HG03196 (cell line): ENCODE results near the gene FMN2.

Experiments
- ATAC-seq: cut with Tn5 transposase; IDR thresholded peaks from one replicate; pipeline ENCODE4 v1.9.1; 2021; ENCODE audit not compliant: unreplicated experiment

Gene FMN2

GRCh38 chr1:240091614-240092300 lies at the start of gene FMN2:
Gene FMN2, plus strand, starts transcription at chr1:240091883. Its CDS starts 227 bp downstream, at chr1:240092110.
- no peak for ATAC-seq

- no peak for ATAC-seq
Observed at GRCh38 chr1:240044620-240045019, 47.1 kb upstream of the FMN2 start.

DNA sequence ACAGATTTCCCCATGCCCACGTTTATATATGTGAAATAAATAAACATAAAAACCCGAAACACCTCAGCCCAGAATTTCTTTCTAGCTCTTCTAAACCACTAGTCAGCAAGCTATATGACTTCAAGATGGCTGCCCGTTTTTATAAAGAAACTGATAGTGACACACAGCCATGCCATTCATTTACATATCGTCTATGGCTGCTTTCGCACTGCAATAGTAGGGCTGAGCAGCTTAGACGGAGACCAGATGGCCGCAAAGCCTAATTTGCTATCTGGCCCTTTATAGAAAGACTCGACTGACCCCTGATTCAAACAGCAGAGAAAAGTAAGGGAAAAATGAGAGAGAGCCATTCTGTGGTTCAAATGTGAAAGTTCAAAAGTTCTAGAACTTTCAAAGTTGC lies 45.7 kb upstream of the FMN2 start:
- no peak for ATAC-seq

- ATAC-seq: no peak
Observed at GRCh38 chr1:240054109-240054701, 37.5 kb upstream of the FMN2 start.

DNA sequence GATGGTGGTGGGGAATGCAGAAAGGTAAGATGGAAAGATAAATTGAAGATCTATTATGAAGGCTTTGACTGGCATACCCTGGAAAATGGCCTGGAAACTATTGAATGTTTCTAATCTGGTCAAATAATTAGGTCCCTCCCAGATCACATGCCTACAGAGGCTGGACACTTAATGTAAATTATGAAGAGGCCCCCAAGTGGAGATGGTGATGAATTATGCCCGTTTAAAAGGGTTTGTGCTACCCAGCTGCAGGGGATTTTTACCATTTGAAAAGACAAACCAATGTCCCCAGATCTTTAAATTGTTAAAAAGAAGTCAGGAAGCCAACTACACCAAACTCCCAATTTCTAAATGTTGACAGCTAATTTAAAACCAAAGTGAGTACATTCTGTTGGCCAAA lies 35.7 kb upstream of the FMN2 start:
- no peak for ATAC-seq

DNA sequence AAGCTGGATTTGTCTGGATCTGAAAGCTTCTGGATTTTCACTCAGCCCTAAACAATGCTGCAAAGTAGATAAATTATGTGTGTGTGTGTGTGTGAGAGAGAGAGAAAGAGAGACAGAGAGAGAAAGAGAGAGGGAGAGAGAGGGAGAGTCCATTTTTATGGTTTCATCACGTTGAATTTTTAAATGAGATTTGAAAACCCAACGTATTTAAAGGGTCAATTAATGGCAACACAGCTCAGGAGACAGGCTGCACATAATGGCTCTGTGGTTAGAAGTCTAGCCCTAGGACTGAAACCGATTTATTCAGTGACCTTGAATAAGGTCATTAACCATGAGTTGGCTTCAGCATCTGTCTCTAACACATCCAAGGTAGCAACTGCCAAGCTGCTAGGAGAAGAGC lies 35.3 kb upstream of the FMN2 start:
- ATAC-seq: no peak

GRCh38 chr1:240058049-240058448 lies 33.6 kb upstream of the FMN2 start:
- ATAC-seq: no peak

DNA sequence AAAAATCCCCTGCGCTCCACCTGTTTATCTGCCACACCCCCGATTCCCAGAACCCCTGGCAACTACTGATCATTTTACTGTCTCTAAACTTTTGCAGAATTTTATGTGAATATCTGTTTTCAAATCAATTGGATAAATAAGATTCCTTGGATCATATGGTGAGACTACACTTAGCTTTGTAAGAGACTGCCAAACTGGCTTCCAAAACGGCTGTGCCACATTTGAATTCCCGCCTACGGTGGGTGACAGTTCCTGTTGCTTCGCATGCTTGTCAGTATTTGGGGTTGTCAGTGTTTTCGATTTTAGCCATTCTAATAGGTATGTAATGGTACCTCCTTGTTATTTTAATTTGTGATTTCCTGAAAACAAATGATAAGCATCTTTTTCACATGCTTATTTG lies 22.7 kb upstream of the FMN2 start:
- no peak for ATAC-seq

DNA sequence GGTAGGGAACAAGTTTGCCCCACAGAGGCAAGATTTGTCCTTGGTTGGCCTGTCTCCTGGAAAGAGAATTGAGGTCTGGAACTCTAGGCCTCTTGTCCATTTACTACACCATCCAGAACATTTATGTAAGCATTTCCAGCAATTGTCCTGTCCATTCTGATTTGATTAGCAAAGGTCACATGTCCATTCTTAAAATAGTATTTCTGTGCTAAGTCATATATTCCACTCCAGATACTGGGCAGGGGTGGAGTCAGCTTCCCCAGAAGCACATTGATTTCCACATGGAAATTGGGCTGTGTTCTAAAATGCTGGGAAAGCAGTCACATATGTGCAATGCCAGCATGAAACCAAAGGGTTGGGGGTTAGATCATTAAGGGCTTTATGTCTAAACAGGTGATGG lies 21.5 kb upstream of the FMN2 start:
- ATAC-seq: no peak

- ATAC-seq: no peak
Observed at GRCh38 chr1:240073097-240073496, 18.6 kb upstream of the FMN2 start.

GRCh38 chr1:240074422-240074821 lies 17.3 kb upstream of the FMN2 start:
- no peak for ATAC-seq

GRCh38 chr1:240074908-240075307 lies 16.8 kb upstream of the FMN2 start:
- no peak for ATAC-seq

GRCh38 chr1:240084337-240084736 lies 7.3 kb upstream of the FMN2 start:
- ATAC-seq: no peak

DNA sequence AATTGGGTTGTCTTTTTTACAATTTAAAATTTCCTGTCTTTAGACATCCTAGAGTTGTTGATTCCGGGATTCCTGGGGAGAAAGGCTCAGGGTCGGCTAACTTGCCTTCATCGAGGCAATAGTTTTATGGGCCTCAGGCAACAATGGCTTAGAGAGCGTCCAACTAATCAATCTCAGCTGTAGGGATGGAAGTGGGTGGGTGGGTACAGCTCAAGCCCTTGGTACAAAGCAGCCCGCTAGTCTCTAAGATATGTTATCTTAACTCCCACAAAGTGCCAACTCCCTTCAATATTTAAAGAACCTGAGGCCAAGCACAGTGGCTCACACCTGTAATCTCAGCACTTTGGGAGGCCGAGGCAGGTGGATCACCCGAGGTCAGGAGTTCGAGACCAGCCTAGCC lies 6.9 kb upstream of the FMN2 start:
- no peak for ATAC-seq

DNA sequence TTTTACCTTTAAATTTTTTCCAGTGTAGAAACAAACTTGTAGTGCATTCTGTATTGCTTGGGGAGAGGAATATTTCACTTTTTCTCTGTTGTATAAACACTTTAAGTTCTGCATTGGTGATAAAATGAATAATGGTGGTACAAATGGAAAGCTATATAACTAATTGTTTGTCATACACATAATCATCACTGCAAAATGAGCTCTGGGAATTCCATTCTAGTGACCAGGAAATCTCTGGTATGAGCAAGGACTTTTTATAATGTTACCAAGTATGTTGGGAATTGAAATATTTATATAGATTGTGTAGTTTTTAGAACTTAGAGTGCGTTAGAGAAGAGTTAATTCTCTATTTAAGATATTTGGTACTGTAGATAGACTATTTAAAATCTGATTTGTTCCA lies 5.0 kb upstream of the FMN2 start:
- no peak for ATAC-seq

- no peak for ATAC-seq
Observed at GRCh38 chr1:240090014-240090413, 1.7 kb upstream of the FMN2 start.

DNA sequence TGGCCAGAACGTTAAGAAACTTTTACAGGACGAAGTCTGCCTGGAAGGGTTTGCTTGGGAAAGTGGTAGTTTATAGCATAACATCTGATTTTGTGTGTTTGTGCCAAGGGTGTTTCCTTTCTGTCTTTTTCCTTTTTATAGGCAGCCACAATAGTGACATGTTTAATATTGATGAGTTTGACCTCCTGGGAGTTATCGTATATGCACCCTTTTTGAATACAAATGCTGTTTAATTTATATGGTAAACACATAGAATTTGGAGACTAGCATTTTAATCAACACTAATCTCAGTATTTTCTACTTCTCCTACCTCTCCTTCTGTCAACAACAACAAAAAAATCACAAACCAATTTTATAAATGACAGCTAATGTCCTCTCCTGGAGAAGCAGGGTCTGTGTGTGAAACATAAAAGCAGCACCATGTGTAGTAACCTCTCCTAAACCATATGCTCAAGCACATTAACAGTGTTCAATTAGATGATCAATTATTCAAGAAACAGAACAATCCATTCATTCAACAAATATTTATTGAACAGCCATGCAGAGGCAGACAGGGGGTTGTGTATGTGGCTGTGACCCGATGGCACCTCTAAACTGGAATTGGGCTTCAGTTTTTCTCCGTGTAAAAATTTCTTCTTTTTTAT lies 604 bp upstream of the FMN2 start:
- no peak for ATAC-seq

DNA sequence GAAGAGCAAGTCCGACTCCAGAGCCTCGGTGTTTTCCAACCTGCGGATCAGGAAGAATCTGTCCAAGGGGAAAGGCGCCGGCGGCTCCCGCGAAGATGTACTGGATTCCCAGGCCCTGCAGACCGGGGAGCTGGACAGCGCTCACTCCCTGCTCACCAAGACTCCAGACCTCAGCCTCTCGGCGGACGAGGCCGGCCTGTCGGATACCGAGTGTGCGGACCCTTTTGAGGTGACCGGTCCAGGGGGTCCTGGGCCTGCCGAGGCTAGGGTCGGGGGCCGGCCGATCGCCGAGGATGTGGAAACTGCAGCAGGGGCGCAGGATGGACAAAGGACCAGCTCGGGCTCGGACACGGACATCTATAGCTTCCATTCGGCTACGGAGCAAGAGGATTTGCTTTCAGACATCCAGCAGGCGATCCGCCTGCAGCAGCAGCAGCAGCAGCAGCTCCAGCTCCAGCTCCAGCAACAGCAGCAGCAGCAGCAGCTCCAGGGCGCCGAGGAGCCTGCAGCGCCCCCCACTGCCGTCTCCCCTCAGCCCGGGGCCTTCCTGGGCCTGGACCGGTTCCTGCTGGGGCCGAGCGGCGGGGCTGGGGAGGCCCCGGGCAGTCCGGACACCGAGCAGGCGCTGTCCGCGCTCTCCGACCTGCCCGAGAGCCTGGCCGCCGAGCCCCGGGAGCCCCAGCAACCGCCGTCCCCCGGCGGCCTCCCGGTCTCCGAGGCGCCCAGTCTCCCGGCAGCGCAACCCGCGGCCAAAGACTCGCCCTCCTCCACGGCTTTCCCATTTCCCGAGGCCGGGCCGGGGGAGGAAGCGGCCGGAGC lies 827 bp downstream of the FMN2 start:
- ATAC-seq: no peak

DNA sequence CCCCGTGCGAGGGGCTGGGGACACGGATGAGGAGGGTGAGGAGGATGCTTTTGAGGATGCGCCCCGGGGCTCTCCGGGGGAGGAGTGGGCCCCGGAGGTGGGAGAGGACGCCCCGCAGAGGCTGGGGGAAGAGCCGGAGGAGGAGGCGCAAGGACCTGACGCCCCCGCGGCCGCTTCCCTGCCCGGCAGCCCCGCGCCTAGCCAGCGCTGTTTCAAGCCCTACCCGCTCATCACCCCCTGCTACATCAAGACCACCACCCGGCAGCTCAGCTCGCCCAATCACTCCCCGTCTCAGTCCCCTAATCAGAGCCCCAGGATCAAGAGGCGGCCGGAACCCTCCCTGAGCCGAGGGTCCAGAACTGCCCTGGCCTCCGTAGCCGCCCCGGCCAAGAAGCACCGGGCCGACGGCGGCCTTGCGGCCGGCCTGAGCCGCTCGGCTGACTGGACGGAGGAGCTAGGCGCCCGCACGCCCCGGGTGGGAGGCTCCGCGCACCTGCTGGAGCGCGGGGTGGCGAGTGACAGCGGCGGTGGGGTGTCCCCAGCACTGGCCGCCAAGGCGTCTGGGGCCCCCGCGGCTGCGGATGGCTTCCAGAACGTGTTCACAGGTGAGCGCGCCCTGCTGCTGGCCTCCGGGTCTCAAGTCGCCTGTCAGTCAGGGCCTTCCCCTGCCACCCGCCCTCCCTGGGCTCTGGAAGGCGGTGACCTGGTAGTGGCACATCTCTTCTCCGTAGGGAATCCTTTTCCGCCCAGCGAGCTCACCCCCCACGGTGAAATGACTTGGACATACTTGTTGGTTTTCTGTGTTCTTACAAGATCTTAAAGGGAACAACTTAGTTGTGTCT lies 1.7 kb downstream of the FMN2 start:
- ATAC-seq: no peak

- no peak for ATAC-seq
Observed at GRCh38 chr1:240094041-240094722, 2.5 kb downstream of the FMN2 start.
